DMS 273 (cell line): ENCODE measurements around the gene GRPR.
A peak's percentile ranks its signal among the peaks of the same experiment; 100 is the strongest.

Experiments used
- DNase-seq: peaks from one replicate; lab custom pipeline; 2025; ENCODE audit not compliant: unreplicated experiment; lab: John Stamatoyannopoulos, UW

Gene GRPR

DNA sequence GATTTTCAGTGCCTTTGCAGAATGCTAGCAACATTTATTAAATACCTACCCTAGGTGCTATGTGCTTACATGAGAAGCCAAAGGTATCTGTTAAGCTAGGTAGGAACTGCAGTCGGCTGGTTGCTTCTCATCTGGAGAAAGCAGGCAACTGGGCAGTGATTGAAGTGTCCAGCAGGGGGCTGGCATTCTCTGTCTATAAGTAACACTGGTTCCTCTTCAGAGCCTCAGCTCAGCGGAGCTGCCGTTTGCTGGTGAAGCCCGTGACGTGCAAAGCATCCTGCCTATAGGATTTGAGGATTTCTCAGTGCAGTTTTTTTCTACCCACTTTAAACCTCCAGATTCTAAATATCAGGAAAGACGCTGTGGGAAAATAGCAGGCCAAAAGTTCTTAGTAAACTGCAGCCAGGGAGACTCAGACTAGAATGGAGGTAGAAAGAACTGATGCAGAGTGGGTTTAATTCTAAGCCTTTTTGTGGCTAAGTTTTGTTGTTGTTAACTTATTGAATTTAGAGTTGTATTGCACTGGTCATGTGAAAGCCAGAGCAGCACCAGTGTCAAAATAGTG is at the start of gene GRPR:
Gene GRPR, plus strand, starts transcription at position 344 of the 565 bp plus-strand sequence. CDS start 389 bp downstream, outside the sequence.
- peak; percentile 95 for DNase-seq

DNA sequence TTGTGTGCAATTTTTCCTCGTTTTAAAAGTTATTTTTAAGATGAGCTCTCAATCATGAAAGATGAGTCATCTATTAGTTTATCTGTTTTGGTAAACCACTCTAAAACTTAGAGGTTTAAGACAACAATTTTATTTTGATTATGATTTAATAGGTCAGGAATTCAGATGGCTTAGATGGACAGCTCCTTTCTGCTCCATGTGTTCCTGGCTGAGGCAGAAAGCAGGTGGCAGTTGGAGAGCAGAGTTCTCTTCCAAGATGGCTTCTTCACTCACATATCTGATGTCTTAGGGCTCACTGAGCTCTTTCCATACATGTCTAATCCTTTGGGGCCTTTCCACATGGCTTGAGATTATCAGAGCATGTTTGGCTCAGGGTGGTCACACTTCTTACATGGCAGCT is 48.3 kb upstream of the GRPR start:
- no peak for DNase-seq

DNA sequence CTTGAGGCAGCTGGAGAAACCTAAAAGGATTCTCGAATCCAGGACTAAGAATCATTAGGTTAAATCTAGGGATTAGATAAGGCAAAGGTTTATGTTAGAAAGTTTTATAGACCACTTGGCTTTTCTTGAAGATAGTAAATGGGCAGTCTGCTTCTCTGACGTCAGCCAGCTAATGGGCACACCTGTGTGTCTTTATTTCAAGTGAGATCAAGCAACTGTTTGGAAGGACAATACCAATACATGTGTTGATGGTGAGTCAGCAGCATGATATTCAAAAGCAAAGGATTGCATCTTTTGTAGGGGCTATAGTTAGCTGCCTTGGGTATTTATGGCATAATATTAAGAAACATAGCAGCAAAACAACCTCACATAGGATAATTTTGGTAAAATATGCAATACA is 46.5 kb upstream of the GRPR start:
- no peak for DNase-seq

DNA sequence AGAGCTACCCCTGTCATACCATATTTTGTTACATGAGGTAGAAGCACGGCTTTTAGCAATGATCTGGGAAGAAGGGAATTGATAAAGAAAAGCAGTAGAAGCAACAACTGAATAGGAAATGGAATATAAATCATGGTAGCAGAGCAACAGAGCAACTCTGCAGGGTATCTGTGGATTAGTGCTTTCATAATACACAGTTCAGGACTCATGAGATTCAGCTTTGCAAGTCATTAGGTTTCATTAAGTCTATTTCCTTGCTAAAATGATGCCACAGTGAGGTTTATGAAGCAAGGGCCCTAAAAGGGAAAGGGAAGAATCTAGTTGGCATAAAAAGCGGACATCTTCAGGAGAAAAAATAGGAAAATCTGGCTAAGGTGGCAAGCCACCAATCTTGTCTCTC is 45.6 kb upstream of the GRPR start:
- DNase-seq: no peak

DNA sequence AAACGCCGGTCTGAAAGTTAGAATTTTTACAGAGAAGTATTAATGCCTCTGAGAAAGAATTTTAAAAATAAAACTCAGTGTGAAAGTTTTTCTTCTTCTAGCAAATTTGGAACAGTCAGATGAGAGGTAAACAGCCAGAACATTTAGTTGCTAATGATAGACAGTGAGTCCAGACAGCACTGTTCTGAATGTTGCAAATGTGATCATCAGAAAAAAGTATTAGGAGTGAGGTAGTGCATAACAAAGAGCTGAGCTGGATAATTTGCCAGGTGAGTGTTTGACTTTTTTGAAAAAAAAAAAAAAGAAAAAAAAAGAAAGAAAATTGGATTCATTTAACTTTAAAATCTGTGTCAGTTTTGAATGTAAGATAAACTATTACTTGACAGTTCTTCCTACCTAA is 42.0 kb upstream of the GRPR start:
- no peak for DNase-seq

DNA sequence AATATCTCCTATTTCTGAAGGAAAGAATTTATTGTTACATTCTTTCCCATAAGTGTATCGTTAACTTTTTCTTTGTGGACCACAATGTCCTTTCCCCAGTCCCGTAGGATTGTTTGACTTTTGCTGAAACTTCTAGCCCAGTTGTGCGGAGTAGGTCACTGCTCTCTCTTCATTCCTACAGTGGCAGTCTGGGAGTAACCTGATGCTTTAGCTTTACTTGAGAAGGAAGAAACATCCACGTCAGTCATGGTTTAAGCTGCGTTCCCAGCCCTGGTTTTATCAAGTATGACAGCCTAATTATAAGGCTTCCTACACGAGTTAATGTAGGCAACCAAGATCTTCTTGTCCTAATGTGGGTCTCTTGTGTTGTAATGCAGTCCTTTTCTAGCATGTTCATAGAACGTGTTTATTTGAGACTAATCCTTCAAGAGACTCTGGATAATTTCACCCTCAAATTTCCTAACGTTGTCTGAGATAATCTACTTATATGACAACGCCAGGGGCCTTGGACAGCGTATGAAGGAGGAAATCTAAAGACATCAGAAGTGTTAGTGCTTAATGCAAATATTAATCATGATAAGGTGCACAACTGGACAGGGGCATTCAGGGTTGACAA is 40.8 kb upstream of the GRPR start:
- no peak for DNase-seq

DNA sequence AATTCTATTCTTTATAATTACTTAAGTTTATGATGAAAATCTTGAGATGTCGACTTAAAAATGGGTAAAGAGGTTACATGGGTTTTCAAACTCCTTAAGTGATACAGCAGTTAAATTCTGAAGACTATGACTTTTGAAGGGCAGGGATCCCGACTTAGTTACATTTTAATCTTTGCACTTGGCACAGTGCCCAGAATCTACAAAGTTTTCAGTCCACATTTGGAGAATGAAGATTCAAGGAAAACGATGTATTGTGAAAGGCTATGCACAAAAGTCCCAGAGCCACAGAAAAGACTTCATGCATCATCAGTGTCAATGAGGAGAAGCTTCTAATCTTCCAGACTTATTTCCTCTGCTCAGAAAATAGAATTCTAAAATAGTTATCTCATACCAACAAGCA is 36.3 kb upstream of the GRPR start:
- no peak for DNase-seq

DNA sequence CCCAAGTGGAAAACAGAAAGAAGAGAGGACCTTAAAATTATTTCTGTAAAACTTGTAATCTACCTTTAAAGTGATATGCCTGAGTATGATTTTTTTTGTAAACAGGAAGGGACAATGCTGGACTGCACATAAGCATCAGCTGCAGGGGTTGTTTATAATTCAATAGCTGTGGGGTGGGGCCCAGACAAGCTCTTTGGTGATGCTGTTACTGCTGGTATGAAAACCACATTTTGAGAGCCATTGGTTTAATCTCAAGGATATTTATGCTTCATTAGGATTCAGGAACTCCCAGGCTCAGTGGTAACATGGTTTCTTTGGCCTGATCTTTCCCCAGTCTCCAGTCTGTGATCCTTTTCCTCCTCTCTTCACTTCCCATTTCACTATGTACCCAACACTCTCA is 34.3 kb upstream of the GRPR start:
- DNase-seq: no peak

DNA sequence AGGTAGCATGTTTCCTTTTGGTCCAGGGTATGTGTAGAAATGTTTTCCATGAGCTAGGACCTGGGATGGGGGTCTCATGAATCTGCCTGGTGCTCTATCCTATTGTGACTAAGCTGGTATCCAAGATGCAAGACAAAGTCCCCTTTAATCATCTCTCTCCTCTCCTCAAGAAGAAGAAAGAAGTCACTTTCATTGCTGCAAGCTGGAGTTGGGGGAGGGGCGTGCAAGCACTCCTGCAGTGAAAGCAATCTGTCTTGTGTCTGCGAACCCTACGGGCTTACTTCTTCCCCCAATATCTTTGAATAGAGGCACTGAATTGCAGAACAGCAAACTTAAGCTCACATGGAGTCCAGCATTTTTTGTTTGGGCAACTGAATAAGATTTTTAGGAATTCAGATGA is 27.2 kb upstream of the GRPR start:
- no peak for DNase-seq

DNA sequence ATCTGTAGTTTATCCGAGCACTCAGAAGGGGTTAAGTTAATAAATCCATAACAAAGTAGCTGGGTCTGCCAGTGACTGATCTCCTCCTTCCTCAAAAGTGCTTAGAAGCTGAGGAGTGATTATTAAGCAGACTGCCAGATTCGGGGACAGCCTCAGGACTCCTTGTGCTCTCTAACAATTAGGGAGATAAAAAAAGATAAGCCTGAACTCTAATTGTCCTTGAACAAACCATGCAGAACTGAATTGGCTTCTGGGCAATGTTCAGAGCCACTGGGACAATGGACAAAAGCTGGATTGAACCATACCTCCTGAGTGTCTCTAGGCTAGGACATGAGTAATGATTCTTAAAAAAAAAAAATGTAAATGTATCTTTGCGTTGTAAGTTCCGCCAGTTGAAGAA is 22.7 kb upstream of the GRPR start:
- DNase-seq: no peak

DNA sequence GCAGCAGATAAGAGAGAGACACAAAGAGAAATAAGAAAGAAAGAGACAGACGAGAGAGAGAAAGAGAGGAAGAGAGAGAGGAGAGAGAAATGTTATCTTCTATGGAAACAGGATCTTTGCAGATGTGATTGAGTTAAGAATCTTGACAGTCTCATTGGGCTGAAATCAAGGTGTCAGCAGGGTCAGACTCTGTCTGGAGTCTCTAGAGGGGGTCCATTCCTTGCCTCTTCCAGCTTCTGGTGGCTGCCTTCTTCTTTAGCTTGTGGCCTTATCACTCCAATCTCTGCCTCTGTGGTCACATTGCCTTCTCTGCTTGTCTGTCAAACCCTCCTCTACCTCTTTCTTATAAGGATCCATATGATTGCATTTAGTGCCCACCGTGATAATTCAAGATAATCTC is 21.8 kb upstream of the GRPR start:
- DNase-seq: no peak

DNA sequence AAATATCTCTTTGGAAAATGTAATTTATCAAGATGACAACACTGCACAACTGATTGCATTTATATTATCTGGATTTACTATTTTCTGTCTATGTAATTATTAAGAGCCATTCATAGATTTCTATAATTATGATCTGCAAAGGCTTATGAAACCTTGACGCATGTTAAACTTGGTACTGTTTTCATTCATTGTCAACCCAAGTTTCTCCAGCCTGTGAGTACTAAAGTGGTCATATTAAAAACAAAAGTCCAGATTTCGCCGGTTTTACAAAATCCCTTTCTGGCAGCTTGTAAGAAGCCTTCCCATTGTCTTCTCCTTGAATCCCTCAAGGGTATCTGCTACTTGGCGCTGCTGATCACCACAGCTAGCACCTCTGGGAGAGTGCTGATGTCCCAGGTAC is 19.7 kb upstream of the GRPR start:
- no peak for DNase-seq

DNA sequence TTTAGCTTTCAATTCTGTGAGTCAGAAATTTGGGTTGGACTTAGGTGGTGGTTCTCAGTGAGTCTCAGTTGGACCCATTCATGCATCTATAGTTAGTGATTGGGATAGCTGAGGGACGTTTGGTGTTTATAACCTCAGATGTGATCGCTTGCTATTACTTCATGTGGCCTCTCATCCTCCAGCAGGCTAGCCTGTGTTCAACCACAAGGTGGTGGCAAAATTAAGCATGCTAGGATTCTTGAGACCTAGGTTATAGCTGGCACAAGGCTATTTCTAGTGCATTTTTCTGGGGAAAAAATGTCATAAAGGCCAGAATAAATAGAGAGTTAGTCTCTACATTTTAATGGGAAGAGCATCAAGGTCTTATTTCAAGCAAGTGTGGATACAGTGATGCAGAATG is 10.9 kb upstream of the GRPR start:
- no peak for DNase-seq

DNA sequence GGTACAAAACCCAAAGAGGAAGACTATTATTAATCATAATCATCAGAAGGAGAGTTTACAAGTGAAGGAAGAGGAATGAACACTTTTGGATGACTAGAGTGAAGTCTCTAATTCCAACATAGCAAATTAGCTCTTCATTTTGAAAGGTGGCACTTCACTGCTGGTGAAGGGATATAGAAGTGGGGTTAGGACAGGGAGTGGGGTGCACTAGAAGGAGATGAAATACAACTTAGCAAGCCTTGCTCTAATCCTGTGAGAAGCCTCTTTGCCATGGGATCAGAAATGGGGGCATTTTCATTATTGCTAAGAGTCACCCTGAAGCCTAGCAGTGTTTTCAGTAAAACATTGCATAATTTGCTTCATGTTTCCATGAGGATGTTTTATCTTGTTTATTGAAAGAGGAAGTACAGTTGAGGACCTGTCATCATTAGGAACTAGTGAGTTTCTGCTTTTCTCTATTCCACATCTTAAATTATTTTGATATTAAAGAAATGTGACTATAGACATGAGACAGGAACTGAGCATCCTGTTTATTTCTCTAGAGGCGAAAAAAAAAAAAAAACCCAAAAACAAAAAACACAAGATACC is 9.3 kb upstream of the GRPR start:
- DNase-seq: no peak

DNA sequence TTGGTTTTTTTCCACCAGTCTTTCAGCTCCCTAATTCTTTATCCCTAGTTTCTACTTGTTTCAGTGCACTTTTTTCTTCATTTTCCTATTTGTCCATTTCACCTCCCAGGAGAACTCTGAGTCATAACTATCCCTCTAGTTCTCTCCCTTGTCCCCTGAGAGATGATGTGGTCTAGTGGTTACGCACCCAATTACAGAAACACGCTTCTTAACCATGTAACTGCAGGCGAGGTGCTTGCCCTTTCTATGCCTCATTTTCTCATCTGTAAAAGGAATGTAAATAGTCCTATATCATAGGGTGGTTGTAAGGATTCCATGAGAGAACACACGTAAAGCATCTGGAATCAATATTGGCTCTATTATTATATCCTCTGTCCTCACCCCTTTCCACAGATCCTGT is 8.8 kb upstream of the GRPR start:
- DNase-seq: no peak

DNA sequence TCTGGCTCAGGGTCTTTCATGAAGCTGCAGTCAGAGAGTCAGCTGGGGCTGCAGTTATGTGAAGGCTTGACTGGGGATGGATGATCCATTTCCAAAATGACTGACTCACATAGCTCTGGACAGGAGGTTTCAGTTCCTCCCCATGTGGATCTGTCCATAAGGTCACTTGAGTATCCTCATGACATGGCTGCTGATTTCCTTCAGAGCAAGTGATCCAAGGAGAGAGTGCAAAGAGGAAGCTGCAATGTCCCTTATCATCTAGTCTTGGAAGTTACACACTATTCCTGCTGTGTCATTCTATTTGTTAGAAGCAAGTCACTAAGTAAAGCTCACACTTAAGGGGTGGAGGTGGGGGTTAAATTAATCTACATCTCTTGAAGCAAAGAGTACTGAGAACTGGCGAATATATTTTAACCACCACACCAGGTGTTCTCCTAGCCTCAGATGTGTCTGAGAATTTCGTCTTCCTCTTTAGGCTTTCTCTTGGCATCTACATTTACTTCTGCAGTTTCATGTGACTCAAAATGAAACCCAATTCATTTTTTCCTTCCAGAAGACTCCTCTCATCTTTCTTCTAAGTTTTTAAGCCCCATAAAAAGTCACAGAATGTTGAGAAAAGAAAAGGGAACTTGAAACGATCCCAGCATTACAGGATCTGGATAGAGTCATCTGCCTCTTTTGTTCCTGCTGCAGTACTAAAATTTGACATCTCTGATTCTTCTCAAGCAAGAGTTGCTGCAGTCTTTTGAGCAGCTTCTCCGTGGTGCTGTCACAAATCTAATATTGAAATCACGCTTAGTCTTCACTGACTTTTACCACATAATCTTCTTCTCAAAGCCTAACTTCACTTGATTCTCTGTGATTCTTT is 3.8 kb upstream of the GRPR start:
- no peak for DNase-seq

DNA sequence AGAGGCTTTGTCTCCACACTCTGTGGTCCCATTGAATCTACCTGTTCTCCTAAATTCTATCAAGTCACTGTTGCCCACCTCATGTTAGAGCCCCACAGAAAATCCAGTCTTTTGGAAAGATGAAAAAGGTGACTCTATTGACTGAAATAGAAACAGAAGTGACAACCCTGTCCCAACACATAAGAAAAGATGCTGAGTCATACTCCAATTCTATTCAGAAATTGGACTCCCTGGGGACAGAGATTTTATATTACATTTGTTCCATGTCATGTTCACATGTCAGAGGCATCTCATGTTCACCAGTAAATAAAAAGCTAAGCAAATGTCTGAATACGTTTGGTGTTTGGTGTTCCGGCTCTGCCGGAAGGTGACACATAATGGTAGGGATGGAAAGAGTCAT is 2.9 kb upstream of the GRPR start:
- no peak for DNase-seq

DNA sequence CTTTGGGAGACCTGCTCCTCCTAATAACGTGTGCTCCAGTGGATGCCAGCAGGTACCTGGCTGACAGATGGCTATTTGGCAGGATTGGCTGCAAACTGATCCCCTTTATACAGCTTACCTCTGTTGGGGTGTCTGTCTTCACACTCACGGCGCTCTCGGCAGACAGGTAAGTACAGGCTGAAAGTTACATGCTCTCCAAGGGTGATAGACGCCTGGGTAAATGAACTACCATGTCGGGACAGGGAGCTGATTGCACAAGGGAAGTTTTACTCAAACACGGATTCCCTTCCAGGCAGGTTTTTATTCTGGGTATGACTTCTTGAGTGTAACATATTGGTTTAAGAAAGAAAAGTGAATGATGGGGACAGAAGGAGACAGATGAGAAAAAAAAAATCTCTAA is 836 bp downstream of the GRPR start:
- DNase-seq: no peak

DNA sequence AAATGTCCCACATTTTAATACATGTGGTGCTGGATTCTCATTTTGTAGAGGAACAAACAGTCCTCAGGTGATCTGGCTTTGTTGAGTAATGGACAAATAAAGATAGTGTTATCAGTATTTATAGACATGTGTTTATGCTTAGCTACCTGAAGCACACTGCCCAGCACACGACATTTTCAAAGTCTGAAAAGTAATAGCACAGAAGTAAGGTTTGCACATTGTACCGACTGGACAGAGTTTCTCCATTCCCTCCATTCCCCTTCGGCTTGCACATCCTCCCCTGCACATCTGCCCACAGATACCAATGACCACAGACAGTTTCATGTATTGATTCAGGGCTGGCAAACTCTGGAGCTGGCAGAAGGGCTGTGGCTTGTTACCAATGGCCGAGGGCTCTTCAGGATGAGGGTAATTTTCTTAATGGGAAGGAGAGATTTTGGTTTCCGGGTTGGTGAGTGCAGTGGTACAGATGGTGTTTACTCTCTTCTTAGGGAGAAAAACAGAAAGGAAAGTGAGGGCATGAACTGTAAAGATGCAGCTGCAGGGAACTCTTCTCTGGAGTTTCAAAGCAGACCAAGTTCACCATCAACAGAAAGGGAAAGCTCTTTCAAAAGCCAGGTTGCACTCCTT is 2.3 kb downstream of the GRPR start:
- DNase-seq: peak; percentile 35

DNA sequence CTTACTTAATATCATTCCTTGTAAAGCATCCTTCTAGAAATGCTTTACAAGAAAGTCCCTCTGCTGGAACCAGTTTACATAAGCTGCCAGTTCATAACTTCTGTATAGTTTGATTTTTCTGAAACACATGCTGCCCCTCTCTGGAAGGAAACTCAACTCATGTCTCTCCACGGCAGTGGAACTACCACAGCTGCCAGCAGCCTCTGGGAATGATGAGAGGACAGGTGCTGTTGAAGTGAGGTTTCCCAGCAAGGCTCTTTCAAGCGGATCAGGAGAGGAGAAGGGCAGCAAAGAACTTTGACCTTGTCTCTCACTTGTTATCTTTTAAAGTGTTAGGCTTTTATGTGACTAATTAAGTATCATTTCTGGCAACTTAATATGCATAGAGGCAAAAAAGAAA is 7.3 kb downstream of the GRPR start:
- no peak for DNase-seq

DNA sequence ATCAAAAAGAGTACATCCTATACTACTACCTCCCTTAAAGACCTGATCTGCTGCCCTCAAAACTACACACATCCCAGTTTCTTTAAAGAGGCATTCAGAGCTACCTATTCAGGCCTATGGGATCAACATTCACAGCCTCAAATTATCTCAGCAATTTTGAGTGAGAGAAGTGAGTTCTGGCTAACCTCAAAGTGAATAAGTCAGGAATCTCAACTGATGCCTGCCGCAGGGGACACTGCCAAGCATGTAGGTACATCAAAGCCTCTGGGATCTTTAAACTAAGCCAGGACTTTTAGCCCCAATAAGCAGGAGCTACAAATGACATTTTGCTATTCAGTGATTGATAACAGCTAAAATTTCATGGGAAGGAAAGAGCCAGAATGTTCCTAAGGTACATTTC is 11.6 kb downstream of the GRPR start:
- no peak for DNase-seq

DNA sequence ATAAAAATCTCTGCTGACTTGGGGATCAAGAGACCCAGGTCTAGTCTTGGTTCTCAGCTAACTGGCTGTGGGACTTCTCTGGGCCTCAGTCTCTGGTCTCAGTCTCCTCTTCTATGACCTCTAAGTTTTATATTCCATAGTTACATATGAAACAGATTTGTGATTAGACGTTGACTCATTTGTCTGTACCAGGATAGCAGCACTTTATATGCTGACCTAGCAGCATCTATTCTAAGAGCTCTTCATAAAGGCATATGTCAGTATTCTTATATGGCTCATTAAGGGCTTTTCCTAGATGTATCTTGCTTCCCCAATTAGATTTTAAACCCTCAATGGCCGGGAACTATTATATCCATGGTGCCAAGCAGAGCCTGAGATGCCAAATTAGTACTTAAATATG is 12.7 kb downstream of the GRPR start:
- DNase-seq: no peak
